B cell (primary cell): ENCODE measurements around the gene ITIH2. TPM values are rescaled to one million over a fixed set of nuclear protein-coding genes. Genes with fewer than 3 reads are reported as not detected.

Source experiments
- ATAC-seq: fragments of 200-7000 bp; cut with Tn5 transposase; one replicate; pipeline ENCODE4 v1.10.0; 2021; ENCODE audit warnings: low read depth, mild to moderate bottlenecking, moderate number of reproducible peaks, moderate library complexity
- CTCF ChIA-PET: fragments of 350-600 bp; sonication (Branson Sonifier 250); formaldehyde crosslinking; loops from one replicate; lab custom pipeline; 2021; ENCODE audit warnings: antibody characterized with exemption, inconsistent platforms; lab: Charles Lee
- POLR2A ChIA-PET: fragments of 350-600 bp; sonication (Branson Sonifier 250); formaldehyde crosslinking; loops from one replicate; lab custom pipeline; 2021; ENCODE audit warnings: antibody characterized with exemption; lab: Charles Lee
- DNase-seq: peaks from one replicate; pipeline ENCODE4 v3.0.0; 2013
- H2AFZ ChIP-seq: 2 replicates; pipeline ENCODE4 v1.6.1; 2012; ENCODE audit warnings: mild to moderate bottlenecking, low read depth, low read length; ENCODE audit not compliant: insufficient read depth, poor library complexity, severe bottlenecking
- H3K27ac ChIP-seq, 2 donors: 1 replicate in 1 of 2; 2 replicates in 1 of 2; pipeline ENCODE4 v1.5.1; 2012 to 2013; ENCODE audit warnings: low read length in 2 of 2, mild to moderate bottlenecking in 2 of 2, moderate library complexity in 1 of 2
- H3K27me3 ChIP-seq, 4 experiments: fragments of 200-600 bp in 1 of 4; sonication (generic) in 1 of 4; replicated peaks in 1 of 4; 1 replicate in 2 of 4; 2 replicates in 2 of 4; pipeline versions ENCODE4 v1.6.1 to v1.7.0; 2013 to 2016; ENCODE audit warnings: low read length in 3 of 4, mild to moderate bottlenecking in 2 of 4, mixed read lengths in 1 of 4, moderate library complexity in 1 of 4; ENCODE audit not compliant: insufficient read depth in 4 of 4, control insufficient read depth in 3 of 4; ENCODE audit errors: control extremely low read depth in 1 of 4
- H3K36me3 ChIP-seq, 2 experiments: replicated peaks in 1 of 2; 1 replicate in 1 of 2; 2 replicates in 1 of 2; pipeline versions ENCODE4 v1.6.1 to v1.7.1; 2013; ENCODE audit warnings: low read length in 1 of 2; ENCODE audit not compliant: insufficient read depth in 2 of 2, control insufficient read depth in 1 of 2; ENCODE audit errors: control extremely low read depth in 1 of 2, extremely low read depth in 1 of 2
- H3K4me1 ChIP-seq, 2 donors: fragments of 200-600 bp in 1 of 2; sonication (generic) in 1 of 2; 1 replicate in 1 of 2; 2 replicates in 1 of 2; pipeline versions ENCODE4 v1.5.1 to v1.6.1; 2013 to 2017; ENCODE audit warnings: low read length in 2 of 2; ENCODE audit not compliant: control insufficient read depth in 2 of 2, insufficient read depth in 2 of 2
- H3K4me2 ChIP-seq: replicated peaks from 2 replicates; pipeline ENCODE3; 2012; ENCODE audit warnings: mild to moderate bottlenecking, low read depth, low read length; ENCODE audit not compliant: poor library complexity, severe bottlenecking
- H3K4me3 ChIP-seq, 5 experiments: fragments of 200-600 bp in 1 of 5; sonication (generic) in 1 of 5; 1 replicate in 3 of 5; 2 replicates in 2 of 5; pipeline versions ENCODE4 v1.5.1 to v1.7.0; 2011 to 2016; ENCODE audit warnings: low read length in 4 of 5, mild to moderate bottlenecking in 4 of 5, low read depth in 2 of 5, control low read depth in 1 of 5, moderate library complexity in 1 of 5; ENCODE audit not compliant: insufficient read depth in 1 of 5; ENCODE audit errors: control extremely low read depth in 1 of 5, extremely low read depth in 1 of 5
- H3K79me2 ChIP-seq: fragments of 200-600 bp; sonication (generic); one replicate; pipeline ENCODE4 v1.6.0; 2016; ENCODE audit warnings: low read length; ENCODE audit not compliant: control insufficient read depth, insufficient read depth
- H3K9ac ChIP-seq: fragments of 200-600 bp; sonication (generic); 2 replicates; pipeline ENCODE4 v1.6.1; 2017; ENCODE audit warnings: mild to moderate bottlenecking, low read length, moderate library complexity
- H3K9me3 ChIP-seq, 3 donors: one replicate each; pipeline versions ENCODE4 v1.6.1 to v1.7.1; 2013; ENCODE audit warnings: low read length in 2 of 3; ENCODE audit not compliant: control insufficient read depth in 2 of 3, insufficient read depth in 1 of 3; ENCODE audit errors: control extremely low read depth in 1 of 3
- H4K20me1 ChIP-seq: 2 replicates; pipeline ENCODE4 v1.6.0; 2012; ENCODE audit warnings: mild to moderate bottlenecking, low read length; ENCODE audit not compliant: insufficient read depth, control insufficient read depth, poor library complexity, severe bottlenecking
- H3K27ac Mint-ChIP-seq: one replicate; pipeline ENCODE4 v1.8.0; 2021; ENCODE audit warnings: mixed read lengths
- H3K27me3 Mint-ChIP-seq: one replicate; pipeline ENCODE4 v1.8.0; 2021; ENCODE audit warnings: mixed read lengths
- H3K4me1 Mint-ChIP-seq: one replicate; pipeline ENCODE4 v1.8.0; 2021; ENCODE audit warnings: mixed read lengths
- H3K4me3 Mint-ChIP-seq: one replicate; pipeline ENCODE4 v1.8.0; 2021; ENCODE audit warnings: mixed read lengths
- H3K9me3 Mint-ChIP-seq: one replicate; pipeline ENCODE4 v1.8.0; 2022; ENCODE audit warnings: mixed read lengths; ENCODE audit not compliant: insufficient read depth
- CTCF ChIP-seq: fragments of 200-600 bp; IDR thresholded peaks from one replicate; pipeline ENCODE4 v1.8.0; 2022; ENCODE audit warnings: antibody characterized with exemption, mild to moderate bottlenecking
- EZH2 ChIP-seq: IDR thresholded peaks from 2 replicates; pipeline ENCODE4 v1.6.1; 2012; ENCODE audit warnings: borderline replicate concordance, low read depth, mild to moderate bottlenecking, moderate library complexity, low read length; ENCODE audit not compliant: insufficient read depth, poor library complexity, severe bottlenecking
- WGBS: methylation state at CpG from one replicate; pipeline ENCODE4 v1.1.5; 2013; ENCODE audit warnings: missing lambda C conversion rate; ENCODE audit not compliant: insufficient coverage; 5-methylcytosine and 5-hydroxymethylcytosine counted together
- intact Hi-C: fragments of 100-400 bp; cut with micrococcal nuclease; formaldehyde crosslinking; loops from one replicate; pipeline ENCODE4 v1.10.0; 2022
- polyA plus RNA-seq: library from polyadenylated mRNA; depleted of rRNA; stranded (reverse); fragments of >200 nt; gene quantifications from 2 replicates; pipeline ENCODE4 v1.2.3, GENCODE V29; 2012
- total RNA-seq, 2 donors: library from RNA; stranded (reverse); fragments of 120-200 nt in 1 of 2; gene quantifications; 1 replicate in 1 of 2; 2 replicates in 1 of 2; pipeline versions ENCODE4 v1.2.3 to v1.2.4, GENCODE V29; 2013 to 2022

The ITIH2 gene
- total and polyA plus RNA-seq, 2 donors (not counting 1 experiment from before 2014, with no cell fraction given), result not detected

GRCh38 chr10:7773845-7774801 lies 71.0 kb downstream of the ITIH2 start:
- no peak overlapping the region for H3K4me3 Mint-ChIP-seq

More at GRCh38 chr10:7773845-7774801, 71.0 kb downstream of the ITIH2 start:
- Mint-ChIP-seq H3K9me3 (no peaks in the 10 kb centered on the region), H3K27ac (peak overlapping the region; percentile 4), H3K4me1 (peaks cover 10% of the 10 kb centered on the region), H3K27me3 (no peaks in the 10 kb centered on the region)
- CTCF ChIA-PET, result no interaction called here
- peak overlapping the region; percentile 20 for H3K4me2 ChIP-seq
- intact Hi-C loops, result no loop called here
- H3K9ac ChIP-seq, result no peak overlapping the region
- peaks cover 5 to 7% of the 10 kb centered on the region in 2 donors for H3K4me1 ChIP-seq
- H3K36me3 ChIP-seq, result peaks cover 2 to 62% of the 10 kb centered on the region in 2 experiments
- TF ChIP-seq CTCF (no peak), EZH2 (no peak)
- DNase-seq (no peak), ATAC-seq (no peak)
- H3K27me3 ChIP-seq, result no peaks in the 10 kb centered on the region
- H3K9me3 ChIP-seq, result no peaks in the 10 kb centered on the region
- H4K20me1 ChIP-seq, result no peaks in the 10 kb centered on the region
- POLR2A ChIA-PET, result no interaction called here
- H2AFZ ChIP-seq, result no peak overlapping the region
- 4% methylated on average over 2 of the region's 10 CpGs for WGBS
- H3K27ac ChIP-seq, result peak overlapping the region in 1 of 2 donors; percentile 16
- H3K79me2 ChIP-seq, result no peaks in the 10 kb centered on the region
- no peak overlapping the region for H3K4me3 ChIP-seq
